Activated naive CD4-positive, alpha-beta T cell treated with anti-CD3 and anti-CD28 coated beads for 36 hours (primary cell): ENCODE results near the gene DIRAS1. TPM values are rescaled to one million over a fixed set of nuclear protein-coding genes. Genes with fewer than 3 reads are reported as not detected.

ENCODE experiments used
- CTCF ChIA-PET: fragments of 350-600 bp; sonication (Branson Sonifier 250); formaldehyde crosslinking; loops from one replicate; lab custom pipeline; 2021; ENCODE audit warnings: antibody characterized with exemption; lab: Charles Lee
- DNase-seq: peaks from one replicate; pipeline ENCODE4 v3.0.0-alpha.2; 2020
- H3K27ac Mint-ChIP-seq: one replicate; pipeline ENCODE4 v1.8.0; 2021; ENCODE audit warnings: mild to moderate bottlenecking, mixed read lengths
- H3K27me3 Mint-ChIP-seq: one replicate; pipeline ENCODE4 v1.8.0; 2021; ENCODE audit warnings: low read depth, mixed read lengths
- H3K36me3 Mint-ChIP-seq: one replicate; pipeline ENCODE4 v1.8.0; 2021; ENCODE audit warnings: low read depth, mixed read lengths
- H3K4me1 Mint-ChIP-seq: one replicate; pipeline ENCODE4 v1.8.0; 2021; ENCODE audit warnings: low read depth, mixed read lengths
- H3K4me3 Mint-ChIP-seq: one replicate; pipeline ENCODE4 v1.8.0; 2021; ENCODE audit warnings: mild to moderate bottlenecking, moderate library complexity, mixed read lengths
- H3K9me3 Mint-ChIP-seq: one replicate; pipeline ENCODE4 v1.8.0; 2021; ENCODE audit warnings: mixed read lengths
- intact Hi-C: fragments of 100-400 bp; cut with micrococcal nuclease; formaldehyde crosslinking; loops from one replicate; pipeline ENCODE4 v1.15.1; 2023
- total RNA-seq, 2 experiments: library from RNA; stranded (reverse); gene quantifications; one replicate each; pipeline ENCODE4 v1.2.3, GENCODE V29; 2021

Gene DIRAS1
- total RNA-seq, 2 experiments from 2014 or later: 0.07 to 0.24 TPM

DNA sequence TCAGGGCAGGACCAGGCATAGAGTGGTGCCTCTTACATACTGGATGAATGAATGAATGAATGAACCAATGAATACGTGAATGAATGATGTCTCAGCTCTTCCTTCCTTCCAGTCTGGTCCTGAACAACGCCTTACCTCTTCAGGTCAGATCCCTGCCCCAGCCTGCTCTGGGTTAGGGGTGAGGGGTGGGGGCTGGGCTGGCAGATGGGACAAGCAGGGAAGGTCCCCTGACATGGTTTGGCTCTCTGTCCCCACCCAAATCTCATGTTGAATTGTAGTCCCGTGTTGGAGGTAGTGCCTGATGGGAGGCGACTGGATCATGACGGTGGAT, 9.3 kb downstream of the DIRAS1 start:
- Mint-ChIP-seq H3K4me1 (peaks cover 2% of the 10 kb centered on the region), H3K9me3 (peaks cover 9% of the 10 kb centered on the region), H3K27me3 (no peaks in the 10 kb centered on the region), H3K4me3 (no peak overlapping the region), H3K27ac (no peak overlapping the region), H3K36me3 (no peaks in the 10 kb centered on the region)
- CTCF ChIA-PET: no interaction called here
- intact Hi-C loops: no loop called here
- no peak for DNase-seq

DNA sequence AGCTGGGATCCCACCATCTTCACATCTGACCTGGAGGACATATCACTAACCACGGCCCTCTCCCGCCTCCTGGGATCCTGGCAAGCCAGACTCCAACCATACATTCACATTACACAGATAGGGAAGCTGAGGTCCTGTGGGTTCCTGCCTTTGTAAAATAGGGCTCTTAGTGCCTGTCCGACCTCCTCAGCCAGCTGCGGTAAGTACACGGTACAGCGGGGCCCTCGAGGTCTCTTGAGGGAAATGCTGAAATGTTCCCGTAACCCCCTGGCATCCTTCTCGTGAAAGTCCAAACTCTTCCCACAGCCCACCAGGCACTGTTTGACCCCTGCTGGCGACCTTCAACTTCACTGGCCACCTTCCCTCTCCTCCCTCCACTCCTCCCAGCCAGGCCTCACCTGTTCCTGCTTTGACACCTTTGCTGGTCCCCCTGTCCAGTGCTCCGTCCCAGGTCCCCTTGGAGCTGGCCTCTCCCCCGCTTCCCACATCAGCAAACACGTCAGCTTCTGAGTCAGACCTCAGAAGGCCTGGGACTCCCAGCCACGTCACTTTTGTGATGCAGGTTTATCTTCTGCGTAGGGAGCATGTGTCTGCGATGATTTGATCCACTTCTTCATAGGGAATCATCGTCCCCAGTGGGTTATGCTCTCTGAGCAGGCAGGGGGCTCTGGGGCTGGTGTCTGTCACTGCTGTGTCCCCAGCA, 9.8 kb downstream of the DIRAS1 start:
- Mint-ChIP-seq H3K27ac (no peak overlapping the region), H3K4me3 (no peak overlapping the region), H3K36me3 (no peaks in the 10 kb centered on the region), H3K4me1 (peaks cover 2% of the 10 kb centered on the region), H3K27me3 (no peaks in the 10 kb centered on the region), H3K9me3 (peaks cover 9% of the 10 kb centered on the region)
- intact Hi-C loops: no loop called here
- CTCF ChIA-PET: interaction anchor here (1.1 kb wide), 1 partner anchor 63 kb away, joined by 4 read pairs; no protein-coding TSS in a partner anchor
- no peak for DNase-seq

DNA sequence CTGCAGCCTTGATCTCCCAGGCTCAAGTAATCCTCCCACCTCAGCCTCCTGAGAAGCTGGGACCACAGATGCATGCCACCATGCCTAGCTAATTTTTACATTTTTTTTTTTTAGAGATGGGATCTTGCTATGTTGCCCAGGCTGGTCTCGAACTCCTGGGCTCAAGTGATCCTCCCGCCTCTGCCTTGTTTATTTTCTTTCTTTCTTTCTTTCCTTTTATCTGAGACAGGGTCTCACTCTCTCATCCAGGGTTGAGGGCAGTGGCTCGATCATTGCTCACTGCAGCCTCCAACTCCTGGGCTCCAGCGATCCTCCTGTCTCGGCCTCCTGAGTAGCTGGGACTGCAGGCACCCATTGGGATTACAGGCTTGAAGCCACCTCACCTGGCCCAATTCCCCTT, 14.9 kb downstream of the DIRAS1 start:
- H3K36me3 Mint-ChIP-seq: no peaks in the 10 kb centered on the region
- no peaks in the 10 kb centered on the region for H3K9me3 Mint-ChIP-seq
- intact Hi-C loops: no loop called here
- CTCF ChIA-PET: interaction anchor here (0.6 to 1.1 kb wide), 2 partner anchors 58 to 649 kb away, joined by 3 to 5 read pairs; no protein-coding TSS in a partner anchor
- H3K27ac Mint-ChIP-seq: no peak overlapping the region
- peaks cover 9% of the 10 kb centered on the region for H3K4me1 Mint-ChIP-seq
- DNase-seq: no peak
- no peaks in the 10 kb centered on the region for H3K27me3 Mint-ChIP-seq
- H3K4me3 Mint-ChIP-seq: no peak overlapping the region

DNA sequence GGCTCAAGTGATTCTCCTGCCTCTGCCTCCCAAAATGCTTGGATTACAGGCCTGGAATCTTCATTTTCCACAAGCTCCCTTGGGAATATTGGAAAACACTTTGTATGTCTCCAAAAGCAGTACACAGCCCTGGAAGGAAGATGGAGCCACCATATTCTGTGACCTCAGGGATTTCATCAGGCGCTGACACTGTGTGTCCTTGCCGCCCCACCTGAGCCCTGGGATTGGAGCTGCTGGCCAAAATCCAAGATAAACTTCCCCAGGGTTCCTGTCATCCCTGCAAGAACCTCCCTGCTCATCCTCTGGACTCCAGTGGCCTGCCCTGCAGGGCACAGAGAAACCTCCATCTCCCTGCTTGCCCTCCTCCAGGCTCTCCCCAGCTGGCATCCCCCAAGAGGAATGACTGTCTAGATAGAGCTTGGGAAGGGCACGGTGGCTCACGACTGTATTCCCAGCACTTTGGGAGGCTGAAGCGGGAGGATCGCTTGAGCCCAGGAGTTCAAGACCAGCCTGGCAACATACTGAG, 17.4 kb downstream of the DIRAS1 start:
- no peaks in the 10 kb centered on the region for H3K9me3 Mint-ChIP-seq
- H3K4me1 Mint-ChIP-seq: peaks cover 20% of the 10 kb centered on the region
- no peaks in the 10 kb centered on the region for H3K36me3 Mint-ChIP-seq
- H3K27ac Mint-ChIP-seq: no peak overlapping the region
- CTCF ChIA-PET: interaction anchor here (0.7 to 1.4 kb wide), 2 partner anchors 42 to 45 kb away, joined by 3 to 5 read pairs; no protein-coding TSS in a partner anchor
- no peak for DNase-seq
- H3K4me3 Mint-ChIP-seq: no peak overlapping the region
- no peaks in the 10 kb centered on the region for H3K27me3 Mint-ChIP-seq
- intact Hi-C loops: no loop called here

DNA sequence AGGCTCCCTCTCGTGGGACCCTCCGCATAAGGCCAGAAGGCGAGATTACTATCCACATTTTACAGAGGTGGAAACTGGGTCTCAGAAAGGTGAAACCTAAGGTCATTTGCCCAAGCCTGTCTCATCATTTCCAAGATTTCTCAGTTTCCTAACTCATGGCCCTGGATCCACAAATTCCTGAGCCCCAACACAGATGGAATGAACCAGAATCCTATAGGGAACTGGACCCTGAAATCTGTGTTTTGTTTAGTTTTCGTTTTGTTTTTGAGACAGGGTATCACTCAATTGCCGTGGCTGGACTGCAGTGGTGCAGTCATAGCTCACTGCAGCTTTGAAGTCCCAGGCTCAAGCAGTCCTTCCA, 18.1 kb downstream of the DIRAS1 start:
- H3K36me3 Mint-ChIP-seq: no peaks in the 10 kb centered on the region
- H3K4me3 Mint-ChIP-seq: peak overlapping the region; percentile 51
- H3K4me1 Mint-ChIP-seq: peaks cover 25% of the 10 kb centered on the region
- H3K27ac Mint-ChIP-seq: no peak overlapping the region
- no peak for DNase-seq
- CTCF ChIA-PET: interaction anchor here (1.4 kb wide), 1 partner anchor 41 kb away, joined by 5 read pairs; no protein-coding TSS in a partner anchor
- no peaks in the 10 kb centered on the region for H3K27me3 Mint-ChIP-seq
- intact Hi-C loops: no loop called here
- H3K9me3 Mint-ChIP-seq: no peaks in the 10 kb centered on the region

DNA sequence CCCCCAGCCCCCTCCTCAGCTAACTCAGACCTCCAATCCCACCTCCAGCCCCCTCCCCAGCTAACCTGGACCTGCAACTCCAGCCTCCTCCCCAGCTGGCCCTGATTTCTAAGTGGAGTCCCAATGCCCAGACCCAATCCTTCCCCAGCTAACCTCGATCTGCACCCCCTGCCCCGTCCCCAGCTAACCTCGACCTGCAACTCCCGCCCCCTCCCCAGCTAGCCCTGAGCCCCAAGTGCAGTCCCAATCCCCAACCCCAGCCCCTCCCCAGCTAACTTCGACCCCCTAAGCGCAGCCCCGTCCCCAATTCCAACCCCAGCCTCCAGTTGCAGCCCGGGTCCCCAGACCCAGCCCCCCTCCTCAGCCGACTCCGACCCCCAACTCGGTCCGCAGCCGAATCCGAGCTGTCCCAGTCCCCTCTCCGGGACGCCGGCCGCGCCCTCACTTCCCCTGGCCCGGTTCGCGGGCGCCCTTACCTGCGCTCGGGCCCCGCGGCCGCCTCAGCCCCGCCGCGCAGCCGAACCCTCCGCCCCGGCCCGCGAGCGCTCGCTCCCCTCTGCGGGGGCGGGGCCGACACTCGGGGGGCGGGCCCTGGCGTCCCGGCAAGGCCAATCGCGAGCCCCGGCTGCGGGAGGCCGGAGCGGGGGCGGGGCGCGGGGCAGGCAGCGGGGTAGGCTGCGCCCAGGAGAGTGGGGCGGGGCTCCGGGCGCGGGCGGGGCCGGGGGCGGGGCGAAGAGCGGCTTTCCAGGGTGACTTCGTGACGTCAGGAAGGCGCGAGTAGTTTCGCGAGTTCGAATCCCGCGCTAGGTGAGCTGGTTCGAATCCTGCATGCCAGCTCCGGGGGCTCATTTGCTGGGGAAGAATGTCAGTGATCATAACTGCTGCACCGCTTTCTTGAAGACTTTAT, 18.7 kb downstream of the DIRAS1 start, which contains the start of gene GNG7:
TSS of gene GNG7 (minus strand) at position 525 of the 907 bp plus-strand sequence. CDS start 182,006 bp downstream, outside the sequence.
- Mint-ChIP-seq H3K36me3 (no peaks in the 10 kb centered on the region), H3K9me3 (no peaks in the 10 kb centered on the region), H3K27ac (no peak within 1 kb of the TSS), H3K27me3 (no peaks in the 10 kb centered on the region), H3K4me1 (peaks cover 25% of the 10 kb centered on the region), H3K4me3 (peak within 1 kb of the TSS; percentile 57)
- intact Hi-C loops: no loop called here
- CTCF ChIA-PET: interaction anchor here (1.4 kb wide), 1 partner anchor 41 kb away, joined by 5 read pairs; no protein-coding TSS in a partner anchor
- DNase-seq: peak; percentile 96

DNA sequence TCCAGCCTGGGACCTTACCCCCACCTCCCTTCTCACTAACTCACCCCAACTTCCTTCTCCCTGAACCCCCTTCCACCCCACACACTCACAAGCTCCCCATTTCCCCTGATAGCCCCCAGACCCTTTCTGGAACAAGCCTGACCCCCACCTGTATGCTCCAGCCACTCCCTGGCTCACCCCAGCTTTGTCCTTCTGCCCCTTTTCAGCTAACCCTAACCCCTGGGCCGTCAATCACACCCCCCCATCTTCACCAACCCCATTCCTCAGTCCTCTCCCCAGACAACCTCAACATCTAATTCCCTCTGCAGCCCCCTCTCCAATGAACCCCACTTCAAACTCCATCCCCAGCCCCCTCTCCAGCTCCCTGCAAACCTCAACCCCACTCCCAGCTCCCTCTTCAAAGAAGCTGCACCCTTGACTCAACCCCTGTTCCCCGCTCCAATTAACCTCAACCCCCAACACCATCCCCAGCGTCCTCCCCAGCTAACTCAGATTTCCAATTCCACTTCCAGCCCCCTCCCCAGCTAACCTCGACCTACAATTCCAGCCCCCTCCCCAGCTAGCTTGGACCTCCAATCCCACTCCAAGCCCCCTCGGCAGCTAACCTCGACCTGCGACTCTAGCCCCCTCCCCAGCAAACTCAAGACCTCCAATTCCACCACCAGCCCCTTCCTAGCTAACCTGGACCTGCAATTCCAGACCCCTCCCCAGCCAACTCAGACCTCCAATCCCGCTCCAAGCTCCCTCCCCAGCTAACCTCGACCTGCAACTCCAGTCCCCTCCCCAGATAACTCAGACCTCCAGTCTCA, 19.6 kb downstream of the DIRAS1 start:
- Mint-ChIP-seq H3K27ac (no peak overlapping the region), H3K4me1 (peaks cover 25% of the 10 kb centered on the region), H3K27me3 (no peaks in the 10 kb centered on the region), H3K9me3 (no peaks in the 10 kb centered on the region), H3K36me3 (no peaks in the 10 kb centered on the region), H3K4me3 (peak overlapping the region; percentile 57)
- intact Hi-C loops: no loop called here
- CTCF ChIA-PET: interaction anchor here (0.7 kb wide), 1 partner anchor 23 kb away, joined by 3 read pairs; no protein-coding TSS in a partner anchor
- DNase-seq: no peak

DNA sequence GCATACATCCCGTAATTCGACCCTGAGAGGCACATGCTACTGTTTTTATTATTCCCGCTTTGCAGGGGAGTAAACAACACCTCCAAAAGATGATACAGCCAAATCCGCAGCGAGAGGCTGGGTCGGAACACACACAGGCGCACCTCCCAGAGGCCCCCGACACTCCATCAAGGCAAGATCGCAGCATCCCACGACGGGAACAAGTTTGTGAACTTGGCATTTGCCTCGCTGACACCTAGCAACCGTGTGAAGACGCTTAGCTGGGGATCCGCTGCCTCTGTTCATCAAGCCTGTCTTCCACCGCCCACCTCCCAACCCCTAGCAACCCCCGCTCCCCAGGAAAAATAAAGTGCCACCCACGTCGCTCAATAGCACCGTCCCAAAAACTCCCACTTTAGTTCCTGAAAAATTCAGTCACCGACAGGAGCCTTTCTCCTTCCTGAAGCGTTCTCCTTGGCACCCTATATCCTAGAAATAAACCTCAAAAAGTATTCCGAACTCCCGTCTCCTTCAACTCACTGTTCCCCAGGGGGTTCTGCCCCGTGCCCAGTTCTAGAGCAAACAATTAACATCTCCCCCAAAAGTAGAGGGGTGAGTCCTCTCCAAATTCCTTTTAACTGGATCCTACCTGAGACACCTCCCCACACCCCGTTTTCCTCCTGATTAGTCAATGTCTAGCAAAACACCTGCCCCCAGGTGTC, 20.4 kb downstream of the DIRAS1 start:
- no peaks in the 10 kb centered on the region for H3K36me3 Mint-ChIP-seq
- H3K4me1 Mint-ChIP-seq: peaks cover 25% of the 10 kb centered on the region
- H3K9me3 Mint-ChIP-seq: no peaks in the 10 kb centered on the region
- no peaks in the 10 kb centered on the region for H3K27me3 Mint-ChIP-seq
- CTCF ChIA-PET: interaction anchor here (0.7 kb wide), 1 partner anchor 22 kb away, joined by 3 read pairs; no protein-coding TSS in a partner anchor
- no peak for DNase-seq
- intact Hi-C loops: no loop called here
- H3K27ac Mint-ChIP-seq: no peak overlapping the region
- H3K4me3 Mint-ChIP-seq: no peak overlapping the region

DNA sequence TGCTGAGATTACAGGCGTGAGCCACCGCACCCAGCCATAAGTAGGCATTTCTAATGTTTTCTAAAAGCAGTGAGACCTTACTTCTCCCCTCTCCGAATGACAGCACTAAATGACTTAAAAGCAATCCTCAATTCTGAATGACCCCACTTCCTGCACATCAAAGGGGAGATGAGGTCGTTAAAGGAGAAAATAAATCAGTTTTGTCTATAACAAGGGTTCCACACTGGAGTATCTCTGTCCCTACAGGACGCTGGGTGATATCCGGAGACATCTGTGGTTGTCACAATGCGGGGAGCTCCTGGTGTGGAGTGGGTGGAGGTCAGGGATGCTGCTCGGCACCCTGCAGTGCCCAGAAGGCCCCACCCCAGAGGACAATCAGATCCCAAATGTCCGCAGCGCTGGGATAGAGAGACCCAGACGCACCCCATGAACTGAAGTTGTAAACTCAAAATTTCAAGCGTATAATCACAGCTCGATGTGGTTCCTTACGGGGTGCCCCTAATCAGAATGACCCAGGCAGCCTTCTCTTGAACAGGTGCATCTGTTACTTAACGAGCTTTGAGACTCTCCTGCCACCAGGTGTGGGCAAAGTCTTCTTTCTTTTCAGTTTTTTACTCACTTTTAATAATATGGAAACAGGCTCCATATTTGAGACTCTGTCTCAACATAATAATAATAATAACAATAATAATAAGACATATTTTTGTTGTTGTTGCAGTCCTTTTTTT, 21.6 kb downstream of the DIRAS1 start:
- Mint-ChIP-seq H3K27ac (no peak overlapping the region), H3K27me3 (no peaks in the 10 kb centered on the region), H3K9me3 (no peaks in the 10 kb centered on the region), H3K4me3 (no peak overlapping the region), H3K4me1 (peaks cover 28% of the 10 kb centered on the region), H3K36me3 (no peaks in the 10 kb centered on the region)
- DNase-seq: no peak
- intact Hi-C loops: no loop called here
- CTCF ChIA-PET: no interaction called here

DNA sequence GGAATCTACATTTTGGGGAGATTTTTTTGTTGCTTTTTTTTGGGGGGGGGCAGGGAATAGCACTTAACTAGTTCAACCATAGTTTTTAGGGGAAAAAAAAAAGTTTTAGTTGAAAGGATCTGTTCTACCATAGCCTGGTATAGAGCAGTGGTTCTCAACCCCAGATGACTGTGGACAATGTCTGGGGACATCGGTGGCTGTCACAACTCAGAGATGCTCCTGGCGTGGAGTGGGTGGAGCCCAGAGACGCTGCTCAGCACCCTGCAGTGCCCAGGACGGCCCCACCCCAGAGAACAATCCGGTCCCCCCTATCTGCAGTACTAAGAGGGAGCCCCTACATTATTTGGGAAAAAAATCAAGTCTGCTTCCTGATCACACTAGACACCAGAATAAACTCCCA, 27.0 kb downstream of the DIRAS1 start:
- CTCF ChIA-PET: no interaction called here
- Mint-ChIP-seq H3K4me3 (no peak overlapping the region), H3K27me3 (no peaks in the 10 kb centered on the region), H3K9me3 (no peaks in the 10 kb centered on the region), H3K36me3 (no peaks in the 10 kb centered on the region), H3K27ac (no peak overlapping the region), H3K4me1 (peaks cover 11% of the 10 kb centered on the region)
- intact Hi-C loops: no loop called here
- no peak for DNase-seq
